Measurements from ENCODE around the gene UGP2.

UGP2 gene

DNA sequence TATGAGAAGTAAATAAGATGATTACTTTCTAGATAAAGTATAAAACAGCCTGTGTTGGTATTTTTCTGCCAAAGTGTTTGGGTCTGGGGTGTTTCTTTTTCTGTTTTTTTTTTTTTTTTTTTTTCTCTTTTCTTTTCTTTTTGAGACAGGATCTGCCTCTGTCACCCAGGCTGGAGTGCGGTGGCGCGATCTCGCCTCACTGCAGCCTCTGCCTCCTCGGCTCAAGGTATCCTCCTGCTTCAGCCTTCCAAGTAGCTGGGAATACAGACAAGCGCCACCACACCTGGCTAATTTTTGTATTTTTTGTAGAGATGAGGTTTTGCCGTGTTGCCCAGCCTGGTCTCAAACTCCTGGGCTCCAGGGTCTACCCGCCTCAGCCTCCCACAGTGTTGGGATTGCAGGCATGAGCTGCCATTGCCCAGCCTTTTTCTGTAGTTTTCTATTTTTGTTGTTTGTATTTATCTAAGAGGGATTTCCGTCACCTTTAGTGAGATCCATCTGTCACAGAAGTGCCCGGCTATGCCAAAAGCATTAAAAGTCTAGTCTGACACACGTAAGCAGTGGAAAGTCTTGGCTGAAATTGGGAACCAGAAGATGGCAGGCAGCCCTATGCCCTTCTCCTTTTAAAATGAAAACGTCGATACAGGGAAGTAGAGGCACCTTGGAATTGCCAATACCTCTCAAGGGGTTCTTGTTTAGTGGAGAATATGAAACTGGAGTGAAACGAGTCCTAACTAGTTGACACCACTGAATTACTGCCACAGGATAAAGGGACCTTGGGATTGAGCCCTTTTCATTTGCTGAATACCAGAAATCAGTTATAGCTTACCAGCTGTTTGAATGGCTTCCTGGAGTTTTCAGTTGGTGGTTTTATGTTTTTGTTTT is 14.0 kb downstream of the UGP2 start:
- Histone ChIP-seq H3K36me3 (ENCODE audit: control insufficient read depth, low read length) (peaks cover 75% of the 10 kb centered on the region), H3K9me3 (ENCODE audit: control insufficient read depth, insufficient read depth, low read length) (no peaks in the 10 kb centered on the region), H3K4me2 (ENCODE audit: low read length) (no peak overlapping the region), H4K20me1 (ENCODE audit: control insufficient read depth, insufficient read depth, low read depth, low read length) (peaks cover 8% of the 10 kb centered on the region; the same call in 1 of the 2 replicates), H3K27me3 (ENCODE audit: control insufficient read depth, low read length) (no peaks in the 10 kb centered on the region), H3K4me1 (ENCODE audit: control insufficient read depth, low read length) (peaks cover 35% of the 10 kb centered on the region), H3K27ac (ENCODE audit: low read depth, low read length) (no peak overlapping the region), H3K4me3 (ENCODE audit: low read length) (no peak overlapping the region), H3K9me2 (replicated peaks; ENCODE audit: control insufficient read depth, low read length) (no peaks in the 10 kb centered on the region; the same call in 1 of the 2 replicates), H3K79me2 (ENCODE audit: control insufficient read depth, low read length) (peaks cover 71% of the 10 kb centered on the region), H3F3A (ENCODE audit: control insufficient read depth, insufficient read depth) (peaks cover 14% of the 10 kb centered on the region; the same call in 1 of the 2 replicates)
- TF ChIP-seq EZH2phosphoT487 (IDR thresholded peaks at IDR 0.05; ENCODE audit: borderline replicate concordance, low read length), result no peak
- TF ChIP-seq, protein P1, sequence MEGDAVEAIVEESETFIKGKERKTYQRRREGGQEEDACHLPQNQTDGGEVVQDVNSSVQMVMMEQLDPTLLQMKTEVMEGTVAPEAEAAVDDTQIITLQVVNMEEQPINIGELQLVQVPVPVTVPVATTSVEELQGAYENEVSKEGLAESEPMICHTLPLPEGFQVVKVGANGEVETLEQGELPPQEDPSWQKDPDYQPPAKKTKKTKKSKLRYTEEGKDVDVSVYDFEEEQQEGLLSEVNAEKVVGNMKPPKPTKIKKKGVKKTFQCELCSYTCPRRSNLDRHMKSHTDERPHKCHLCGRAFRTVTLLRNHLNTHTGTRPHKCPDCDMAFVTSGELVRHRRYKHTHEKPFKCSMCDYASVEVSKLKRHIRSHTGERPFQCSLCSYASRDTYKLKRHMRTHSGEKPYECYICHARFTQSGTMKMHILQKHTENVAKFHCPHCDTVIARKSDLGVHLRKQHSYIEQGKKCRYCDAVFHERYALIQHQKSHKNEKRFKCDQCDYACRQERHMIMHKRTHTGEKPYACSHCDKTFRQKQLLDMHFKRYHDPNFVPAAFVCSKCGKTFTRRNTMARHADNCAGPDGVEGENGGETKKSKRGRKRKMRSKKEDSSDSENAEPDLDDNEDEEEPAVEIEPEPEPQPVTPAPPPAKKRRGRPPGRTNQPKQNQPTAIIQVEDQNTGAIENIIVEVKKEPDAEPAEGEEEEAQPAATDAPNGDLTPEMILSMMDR (IDR thresholded peaks at IDR 0.05; ENCODE audit: low read depth, low read length, poor library complexity, severe bottlenecking), result no peak

DNA sequence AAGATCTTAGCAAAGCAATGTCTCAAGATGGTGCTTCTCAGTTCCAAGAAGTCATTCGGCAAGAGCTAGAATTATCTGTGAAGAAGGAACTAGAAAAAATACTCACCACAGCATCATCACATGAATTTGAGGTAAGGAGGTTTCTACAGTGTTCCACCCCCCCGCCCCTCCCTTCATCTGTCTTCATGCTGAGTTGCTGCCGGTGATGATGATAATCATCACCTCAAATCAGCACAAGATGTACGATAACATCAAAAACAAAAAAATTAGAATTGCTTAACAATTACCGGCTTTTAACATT is 14.6 kb downstream of the UGP2 start:
- Histone ChIP-seq H3K4me3 (ENCODE audit: low read length) (no peak overlapping the region), H3K79me2 (ENCODE audit: control insufficient read depth, low read length) (peaks cover 65% of the 10 kb centered on the region), H3K27me3 (ENCODE audit: control insufficient read depth, low read length) (no peaks in the 10 kb centered on the region), H3K27ac (ENCODE audit: low read depth, low read length) (no peak overlapping the region), H3K4me2 (ENCODE audit: low read length) (no peak overlapping the region), H3K36me3 (ENCODE audit: control insufficient read depth, low read length) (peaks cover 73% of the 10 kb centered on the region), H3F3A (ENCODE audit: control insufficient read depth, insufficient read depth) (peaks cover 14% of the 10 kb centered on the region; the same call in 1 of the 2 replicates), H3K4me1 (ENCODE audit: control insufficient read depth, low read length) (peaks cover 41% of the 10 kb centered on the region), H4K20me1 (ENCODE audit: control insufficient read depth, insufficient read depth, low read depth, low read length) (peaks cover 8% of the 10 kb centered on the region; the same call in 1 of the 2 replicates), H3K9me2 (replicated peaks; ENCODE audit: control insufficient read depth, low read length) (no peaks in the 10 kb centered on the region; the same call in 1 of the 2 replicates), H3K9me3 (ENCODE audit: control insufficient read depth, insufficient read depth, low read length) (no peaks in the 10 kb centered on the region)
- TF ChIP-seq, protein P1 (IDR thresholded peaks at IDR 0.05; ENCODE audit: low read depth, low read length, poor library complexity, severe bottlenecking), result no peak
- TF ChIP-seq EZH2phosphoT487 (IDR thresholded peaks at IDR 0.05; ENCODE audit: borderline replicate concordance, low read length), result no peak

DNA sequence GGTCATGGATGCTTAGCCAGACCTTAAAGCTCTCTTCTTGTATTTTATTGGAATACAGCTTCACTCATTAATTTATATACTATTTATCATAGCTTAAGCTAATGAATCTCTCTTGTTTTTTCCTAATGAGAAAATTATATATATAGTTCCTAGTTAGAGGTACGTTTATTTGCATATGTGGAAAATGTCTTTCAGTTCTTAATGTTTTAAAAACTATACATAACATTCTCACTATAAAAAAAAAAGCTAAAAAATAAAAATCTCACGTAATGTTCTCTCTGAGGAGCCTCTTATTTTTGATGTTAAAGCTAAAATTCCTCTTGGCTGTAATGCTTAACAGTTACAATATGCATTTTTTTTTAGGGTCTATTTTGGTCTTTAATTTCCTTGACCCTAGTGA is 16.6 kb downstream of the UGP2 start:
- peaks cover 2% of the 10 kb centered on the region; the same call in 1 of the 2 replicates for H4K20me1 ChIP-seq (ENCODE audit: control insufficient read depth, insufficient read depth, low read depth, low read length)
- no peaks in the 10 kb centered on the region for H3K27me3 ChIP-seq (ENCODE audit: control insufficient read depth, low read length)
- no peak overlapping the region for H3K27ac ChIP-seq (ENCODE audit: low read depth, low read length)
- peaks cover 14% of the 10 kb centered on the region; the same call in 1 of the 2 replicates for H3F3A ChIP-seq (ENCODE audit: control insufficient read depth, insufficient read depth)
- peaks cover 79% of the 10 kb centered on the region for H3K36me3 ChIP-seq (ENCODE audit: control insufficient read depth, low read length)
- H3K9me2 ChIP-seq (replicated peaks; ENCODE audit: control insufficient read depth, low read length), result no peaks in the 10 kb centered on the region
- peaks cover 56% of the 10 kb centered on the region for H3K79me2 ChIP-seq (ENCODE audit: control insufficient read depth, low read length)
- H3K9me3 ChIP-seq (ENCODE audit: control insufficient read depth, insufficient read depth, low read length), result no peaks in the 10 kb centered on the region
- H3K4me3 ChIP-seq (ENCODE audit: low read length), result no peak overlapping the region
- H3K4me2 ChIP-seq (ENCODE audit: low read length), result no peak overlapping the region
- TF ChIP-seq, protein P1 (IDR thresholded peaks at IDR 0.05; ENCODE audit: low read depth, low read length, poor library complexity, severe bottlenecking), result no peak
- TF ChIP-seq EZH2phosphoT487 (IDR thresholded peaks at IDR 0.05; ENCODE audit: borderline replicate concordance, low read length), result no peak
- H3K4me1 ChIP-seq (ENCODE audit: control insufficient read depth, low read length), result peaks cover 26% of the 10 kb centered on the region
